GM18505 (cell line): ENCODE results near the gene TMPRSS11B.

Experiments
- ATAC-seq: cut with Tn5 transposase; IDR thresholded peaks from one replicate; pipeline ENCODE4 v1.9.1; 2021; ENCODE audit not compliant: unreplicated experiment
- POLR2A ChIP-seq: IDR thresholded peaks from 4 replicates; pipeline ENCODE4 v1.6.1; 2011; ENCODE audit warnings: borderline replicate concordance; ENCODE audit not compliant: insufficient read depth, insufficient read length; ENCODE audit errors: extremely low read depth

Gene TMPRSS11B

DNA sequence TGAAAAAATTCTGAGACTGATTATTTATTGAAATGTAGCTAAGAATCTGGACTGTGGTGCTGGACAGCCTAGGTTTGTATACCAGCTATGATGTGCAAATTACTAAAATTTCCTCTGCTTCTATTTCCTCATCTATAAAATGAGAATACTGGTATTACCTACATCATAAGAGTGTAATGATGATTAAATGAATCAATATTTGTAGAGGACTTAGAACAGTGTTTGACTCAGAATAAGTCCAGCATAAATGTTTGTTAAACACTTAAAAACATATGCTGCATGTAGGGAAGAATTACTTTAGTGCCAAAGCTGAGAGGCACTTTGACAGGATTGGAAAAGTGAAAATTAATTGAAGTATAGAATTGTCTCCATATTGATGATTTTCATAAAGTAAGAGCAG lies 60.6 kb downstream of the TMPRSS11B start:
- TF ChIP-seq POLR2A = no peak
- no peak for ATAC-seq

DNA sequence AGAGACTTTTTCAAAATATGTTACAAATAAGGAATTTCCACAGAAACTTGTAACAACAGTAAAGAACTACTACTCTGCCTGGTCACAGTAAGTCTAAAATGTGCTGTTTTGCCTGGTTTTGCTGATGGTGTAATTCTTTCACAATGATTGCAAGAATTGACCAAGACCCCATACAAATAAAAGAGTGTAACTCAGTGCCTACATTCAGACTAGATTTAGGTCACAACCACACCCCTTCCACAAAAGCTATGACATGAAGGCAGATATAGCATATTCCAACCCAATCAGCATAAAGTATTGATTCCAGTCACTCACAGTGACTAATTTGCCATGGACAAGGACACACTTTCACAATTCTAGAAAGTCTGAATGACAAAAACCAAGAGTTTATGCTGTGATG lies 62.1 kb downstream of the TMPRSS11B start:
- ATAC-seq = no peak
- no peak for TF ChIP-seq POLR2A

DNA sequence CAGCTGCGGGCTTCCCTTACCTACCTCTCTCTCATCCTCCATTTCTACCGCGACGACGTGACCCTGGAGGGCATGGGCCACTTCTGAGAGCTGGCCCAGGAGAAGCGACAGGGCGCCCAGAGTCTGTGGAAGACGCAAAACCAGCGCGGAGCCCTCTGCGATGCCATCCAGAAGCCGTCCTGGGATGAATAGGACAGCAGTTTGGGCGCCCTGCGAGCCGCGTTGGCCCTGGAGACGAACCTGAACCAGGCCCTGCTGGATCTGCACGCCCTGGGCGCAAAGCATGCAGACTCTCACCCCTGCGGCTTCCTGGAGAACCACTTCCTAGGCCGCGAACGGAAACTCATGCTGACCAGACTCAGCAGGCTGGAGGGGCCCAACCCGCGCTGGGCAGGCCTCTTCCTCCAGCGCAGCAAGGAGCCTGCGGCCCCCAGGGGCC lies 63.1 kb downstream of the TMPRSS11B start:
- no peak for ATAC-seq
- no peak for TF ChIP-seq POLR2A

DNA sequence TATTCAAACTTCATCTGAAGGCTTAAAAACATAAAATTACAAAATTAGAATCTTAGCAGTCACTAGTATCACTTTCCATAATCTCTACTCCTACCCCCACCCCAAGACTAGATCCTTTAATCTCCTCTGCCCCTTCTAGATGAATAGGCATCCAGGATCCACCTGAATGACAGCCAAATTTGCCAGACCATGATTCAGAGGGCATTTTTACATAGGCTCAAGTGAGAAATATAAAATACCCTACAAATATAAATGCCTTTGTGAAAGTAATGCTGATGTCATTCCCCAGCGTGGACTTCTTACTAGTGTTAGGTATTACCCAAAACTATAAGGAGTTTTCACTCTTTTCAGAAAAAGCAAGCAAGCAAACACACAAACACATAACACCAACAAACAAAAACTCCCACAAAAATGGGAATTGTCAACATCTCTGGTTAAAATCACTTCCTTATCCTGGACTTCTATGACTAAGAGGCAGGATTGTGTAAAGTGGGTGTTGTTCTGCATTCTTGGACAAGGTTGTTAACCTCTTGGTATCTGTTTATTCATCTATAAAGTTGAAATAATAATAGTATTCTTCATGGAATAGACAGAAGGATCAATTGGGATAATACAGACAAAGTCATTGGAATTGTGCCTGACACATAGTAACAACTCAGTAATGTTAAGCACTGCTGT lies 64.5 kb downstream of the TMPRSS11B start:
- no peak for ATAC-seq
- no peak for TF ChIP-seq POLR2A

DNA sequence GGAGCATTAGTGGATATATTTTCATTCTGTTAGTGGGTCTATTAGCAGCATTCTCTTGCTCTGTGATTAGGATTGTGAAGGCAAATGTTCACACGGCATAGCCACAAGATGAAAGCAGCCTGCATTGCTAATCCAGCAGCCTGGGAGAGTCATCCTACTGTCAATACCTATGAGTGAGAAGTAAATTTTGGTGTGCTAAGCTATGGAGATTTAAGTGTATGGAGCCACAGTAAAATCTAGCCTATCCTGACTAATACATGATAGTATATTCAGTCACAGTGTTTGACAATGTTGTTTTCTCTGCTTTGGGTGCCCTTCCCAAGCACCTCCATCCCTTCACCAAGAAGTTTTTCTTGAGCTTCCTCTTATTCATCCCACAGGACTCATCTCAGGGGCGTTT lies 68.6 kb downstream of the TMPRSS11B start:
- TF ChIP-seq POLR2A = no peak
- ATAC-seq = no peak
